HuH-7 (cell line): ENCODE results near the gene DENND5B.
"Not testable (repeated sequence)": the region's sequence is repeated elsewhere in the genome, so short reads cannot be mapped to it uniquely, and the experiment has no call there.

Experiments
- DNase-seq: peaks from one replicate; pipeline ENCODE4 v3.0.0; 2011; ENCODE audit warnings: low spot score

DENND5B gene

GRCh38 chr12:31557707-31558106 lies 33.2 kb downstream of the DENND5B start:
- no peak for DNase-seq

GRCh38 chr12:31555466-31555865 lies 35.5 kb downstream of the DENND5B start:
- DNase-seq, result not testable (repeated sequence)

- not testable (repeated sequence) for DNase-seq
Measured at GRCh38 chr12:31550590-31550989, 40.3 kb downstream of the DENND5B start.

- no peak for DNase-seq
Measured at GRCh38 chr12:31536672-31537071, 54.3 kb downstream of the DENND5B start.

GRCh38 chr12:31533470-31533869 lies 57.5 kb downstream of the DENND5B start:
- DNase-seq, result no peak

GRCh38 chr12:31531893-31532292 lies 59.0 kb downstream of the DENND5B start:
- no peak for DNase-seq

GRCh38 chr12:31528095-31528494 lies 62.8 kb downstream of the DENND5B start:
- DNase-seq, result no peak

- DNase-seq, result no peak
Measured at GRCh38 chr12:31527083-31527482, 63.9 kb downstream of the DENND5B start.

GRCh38 chr12:31526158-31526546 lies 64.8 kb downstream of the DENND5B start:
- no peak for DNase-seq

- no peak for DNase-seq
Measured at GRCh38 chr12:31525496-31526157, 65.3 kb downstream of the DENND5B start.

- no peak for DNase-seq
Measured at GRCh38 chr12:31524791-31525495, 66.0 kb downstream of the DENND5B start.

GRCh38 chr12:31523306-31523705 lies 67.6 kb downstream of the DENND5B start:
- DNase-seq, result no peak

- DNase-seq, result no peak
Measured at GRCh38 chr12:31522607-31523006, 68.3 kb downstream of the DENND5B start.

- peak; percentile 14 for DNase-seq
Measured at GRCh38 chr12:31521964-31522363, 69.0 kb downstream of the DENND5B start.

- no peak for DNase-seq
Measured at GRCh38 chr12:31519511-31519910, 71.4 kb downstream of the DENND5B start.

- no peak for DNase-seq
Measured at GRCh38 chr12:31518680-31519227, 72.2 kb downstream of the DENND5B start.

- DNase-seq, result no peak
Measured at GRCh38 chr12:31517994-31518393, 72.9 kb downstream of the DENND5B start.

- no peak for DNase-seq
Measured at GRCh38 chr12:31516702-31517101, 74.2 kb downstream of the DENND5B start.

GRCh38 chr12:31514912-31515311 lies 76.0 kb downstream of the DENND5B start:
- DNase-seq, result no peak

GRCh38 chr12:31510034-31510433 lies 80.9 kb downstream of the DENND5B start:
- DNase-seq, result no peak

GRCh38 chr12:31508436-31509150 lies 82.3 kb downstream of the DENND5B start:
- DNase-seq, result no peak

GRCh38 chr12:31507966-31508365 lies 83.0 kb downstream of the DENND5B start:
- no peak for DNase-seq
